ENCODE results near the gene THAP3. TPM values are rescaled to one million over a fixed set of nuclear protein-coding genes. Genes with fewer than 3 reads are reported as not detected.

Gene THAP3
- total and polyA plus RNA-seq, 7 experiments from 2014 or later, result 14.1 to 31.8 (median 20.3) TPM

DNA sequence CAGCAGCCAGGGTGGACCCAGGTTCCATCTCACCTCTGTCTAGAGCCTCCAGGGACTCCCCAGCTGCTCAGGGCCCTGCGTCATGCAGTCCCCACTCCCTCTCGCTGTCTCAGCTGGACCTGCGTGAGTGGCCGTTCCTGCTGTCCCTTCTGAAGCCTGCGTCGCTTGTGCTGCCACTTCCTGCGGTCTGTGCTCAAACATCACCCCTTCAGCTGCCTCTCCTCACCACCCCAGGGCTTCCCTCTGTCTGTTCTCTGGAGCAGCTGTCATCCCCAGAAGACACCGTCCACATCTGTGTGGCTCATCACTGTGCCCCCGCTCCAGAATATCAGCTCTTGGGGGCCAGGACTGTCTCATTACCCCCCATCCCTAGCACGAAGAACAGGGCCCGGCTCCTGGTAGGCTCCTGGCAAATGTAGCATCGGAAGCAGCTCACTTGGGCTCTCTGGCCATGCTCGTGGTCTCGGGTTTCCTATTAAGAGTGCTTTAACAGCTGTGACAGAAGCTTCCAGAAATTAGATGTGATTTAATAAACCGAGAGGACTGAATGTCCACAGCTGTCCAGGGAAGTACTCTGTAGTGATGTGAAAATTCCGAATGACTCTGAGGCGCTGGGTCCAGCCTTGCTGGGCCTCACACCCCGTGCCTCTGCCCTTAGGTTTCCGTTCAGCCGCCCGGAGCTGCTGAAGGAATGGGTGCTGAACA is 3.3 kb downstream of the THAP3 start:
- intact Hi-C loops (cut with micrococcal nuclease), result loop anchor here (5.0 kb wide), 3 partner anchors 74 to 236 kb away; partner anchors contain the start of genes ACOT7 (in 1 of the 2) and DNAJC11 (in 1 of the 2)
- Histone ChIP-seq H3K27me3 (ENCODE audit: control insufficient read depth in 2 of 2, insufficient read depth in 2 of 2, low read length in 2 of 2) (no peaks in the 10 kb centered on the region), H3K4me3 (ENCODE audit: low read length) (no peak overlapping the region), H3K27ac (ENCODE audit: low read depth, low read length) (no peak overlapping the region), H3K9me3 (ENCODE audit: control insufficient read depth in 2 of 3, low read length in 3 of 3) (no peaks in the 10 kb centered on the region), H3K4me1 (ENCODE audit: control insufficient read depth in 2 of 2, insufficient read depth in 2 of 2, low read length in 2 of 2) (peaks cover 13 to 18% of the 10 kb centered on the region in 2 donors), H3K36me3 (ENCODE audit: control insufficient read depth in 2 of 3, insufficient read depth in 3 of 3, low read length in 3 of 3) (peaks cover 0 to 49% (median 9%) of the 10 kb centered on the region in 3 experiments)
- peak overlapping the region in 6 of 9 donors; percentile 40 to 86 (median 70) for H3K27ac Mint-ChIP-seq
- ChIA-PET CTCF (interaction anchor here (0.9 kb wide), 1 partner anchor 205 kb away, joined by 3 read pairs; no protein-coding TSS in a partner anchor), POLR2A (interaction anchor here (1.2 to 14.2 kb wide), 2 partner anchors 16 to 24 kb away, joined by 6 to 246 read pairs; partner anchors contain the start of gene KLHL21)
- no peak for DNase-seq
- peaks cover 0 to 14% (median 4%) of the 10 kb centered on the region in 5 donors for H3K36me3 Mint-ChIP-seq
- H3K27me3 Mint-ChIP-seq, result no peaks in the 10 kb centered on the region
- peak overlapping the region in 9 of 10 donors; percentile 30 to 92 (median 68) for H3K4me3 Mint-ChIP-seq
- no peaks in the 10 kb centered on the region for H3K9me3 Mint-ChIP-seq
- peaks cover 11 to 39% (median 30%) of the 10 kb centered on the region in 7 donors for H3K4me1 Mint-ChIP-seq
- ATAC-seq, result no peak

- intact Hi-C loops (cut with micrococcal nuclease), result loop anchor here (5.0 kb wide), 3 partner anchors 73 to 237 kb away; partner anchors contain the start of genes ACOT7 (in 1 of the 2) and DNAJC11 (in 1 of the 2)
- H3K4me3 Mint-ChIP-seq, result no peak overlapping the region
- peaks cover 0 to 12% (median 4%) of the 10 kb centered on the region in 5 donors for H3K36me3 Mint-ChIP-seq
- H3K27me3 Mint-ChIP-seq, result no peaks in the 10 kb centered on the region
- Histone ChIP-seq H3K4me1 (ENCODE audit: control insufficient read depth in 2 of 2, insufficient read depth in 2 of 2, low read length in 2 of 2) (peaks cover 13 to 18% of the 10 kb centered on the region in 2 donors), H3K27ac (ENCODE audit: low read depth, low read length) (no peak overlapping the region), H3K4me3 (ENCODE audit: low read length) (no peak overlapping the region), H3K36me3 (ENCODE audit: control insufficient read depth in 2 of 3, insufficient read depth in 3 of 3, low read length in 3 of 3) (peaks cover 0 to 60% (median 9%) of the 10 kb centered on the region in 3 experiments), H3K27me3 (ENCODE audit: control insufficient read depth in 2 of 2, insufficient read depth in 2 of 2, low read length in 2 of 2) (no peaks in the 10 kb centered on the region), H3K9me3 (ENCODE audit: control insufficient read depth in 2 of 3, low read length in 3 of 3) (no peaks in the 10 kb centered on the region)
- ATAC-seq (no peak), DNase-seq (no peak)
- no peaks in the 10 kb centered on the region for H3K9me3 Mint-ChIP-seq
- H3K27ac Mint-ChIP-seq, result peak overlapping the region in 2 of 9 donors; percentile 17 to 19
- ChIA-PET POLR2A (interaction anchor here (1.2 to 14.2 kb wide), 3 partner anchors 9 to 25 kb away, joined by 3 to 246 read pairs (median 6); partner anchors contain the start of gene KLHL21), CTCF (interaction anchor here (0.9 to 1.1 kb wide), 2 partner anchors 17 to 206 kb away, joined by 3 to 6 read pairs; no protein-coding TSS in a partner anchor)
- H3K4me1 Mint-ChIP-seq, result peaks cover 11 to 35% (median 27%) of the 10 kb centered on the region in 7 donors
Measured at GRCh38 chr1:6628971-6629479, 4.4 kb downstream of the THAP3 start.

GRCh38 chr1:6630027-6630426 is 5.4 kb downstream of the THAP3 start:
- DNase-seq (no peak), ATAC-seq (no peak)
- Mint-ChIP-seq H3K36me3 (peaks cover 0 to 15% (median 4%) of the 10 kb centered on the region in 5 donors), H3K27me3 (no peaks in the 10 kb centered on the region), H3K27ac (no peak overlapping the region), H3K4me1 (peaks cover 11 to 31% (median 25%) of the 10 kb centered on the region in 7 donors), H3K9me3 (no peaks in the 10 kb centered on the region), H3K4me3 (no peak overlapping the region)
- Histone ChIP-seq H3K36me3 (ENCODE audit: control insufficient read depth in 2 of 3, insufficient read depth in 3 of 3, low read length in 3 of 3) (peaks cover 0 to 68% (median 9%) of the 10 kb centered on the region in 3 experiments), H3K27ac (ENCODE audit: low read depth, low read length) (no peak overlapping the region), H3K4me1 (ENCODE audit: control insufficient read depth in 2 of 2, insufficient read depth in 2 of 2, low read length in 2 of 2) (peaks cover 9 to 15% of the 10 kb centered on the region in 2 donors), H3K9me3 (ENCODE audit: control insufficient read depth in 2 of 3, low read length in 3 of 3) (no peaks in the 10 kb centered on the region), H3K4me3 (ENCODE audit: low read length) (no peak overlapping the region), H3K27me3 (ENCODE audit: control insufficient read depth in 2 of 2, insufficient read depth in 2 of 2, low read length in 2 of 2) (no peaks in the 10 kb centered on the region)
- intact Hi-C loops (cut with micrococcal nuclease), result no loop called here
- CTCF ChIA-PET, result interaction anchor here (1.1 kb wide), 1 partner anchor 16 kb away, joined by 6 read pairs; no protein-coding TSS in a partner anchor
- POLR2A ChIA-PET, result interaction anchor here (0.7 to 1.2 kb wide), 3 partner anchors 10 to 30 kb away, joined by 3 read pairs; no protein-coding TSS in a partner anchor

DNA sequence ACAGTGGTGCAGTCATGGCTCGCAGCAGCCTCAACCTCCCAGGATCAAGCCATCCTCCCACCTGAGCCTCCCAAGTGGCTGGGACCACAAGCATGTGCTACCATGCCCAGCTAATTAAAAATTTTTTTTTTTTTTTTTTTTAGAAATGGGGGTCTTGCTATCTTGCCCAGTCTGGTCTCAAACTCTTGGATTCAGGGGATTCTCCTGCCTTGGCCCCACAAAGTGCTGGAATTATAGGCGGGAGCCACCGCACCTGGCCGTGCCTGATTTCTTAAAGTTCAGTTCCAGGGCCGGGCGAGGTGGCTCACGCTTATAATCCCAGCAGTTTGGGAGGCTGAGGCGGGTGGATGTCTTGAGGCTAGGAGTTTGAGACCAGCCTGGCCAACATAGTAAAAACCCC is 6.4 kb downstream of the THAP3 start:
- peaks cover 4 to 15% of the 10 kb centered on the region in 2 donors for H3K4me1 ChIP-seq (ENCODE audit: control insufficient read depth in 2 of 2, insufficient read depth in 2 of 2, low read length in 2 of 2)
- no peak overlapping the region for H3K27ac ChIP-seq (ENCODE audit: low read depth, low read length)
- H3K27ac Mint-ChIP-seq, result no peak overlapping the region
- H3K9me3 Mint-ChIP-seq, result no peaks in the 10 kb centered on the region
- DNase-seq (no peak), ATAC-seq (no peak)
- H3K9me3 ChIP-seq (ENCODE audit: control insufficient read depth in 2 of 3, low read length in 3 of 3), result no peaks in the 10 kb centered on the region
- H3K36me3 Mint-ChIP-seq, result peaks cover 0 to 13% (median 4%) of the 10 kb centered on the region in 5 donors
- no peaks in the 10 kb centered on the region for H3K27me3 Mint-ChIP-seq
- peaks cover 11 to 27% (median 21%) of the 10 kb centered on the region in 7 donors for H3K4me1 Mint-ChIP-seq
- H3K36me3 ChIP-seq (ENCODE audit: control insufficient read depth in 2 of 3, insufficient read depth in 3 of 3, low read length in 3 of 3), result peaks cover 0 to 78% (median 9%) of the 10 kb centered on the region in 3 experiments
- ChIA-PET CTCF (no interaction called here), POLR2A (interaction anchor here (0.6 kb wide), 1 partner anchor 1218 kb away, joined by 4 read pairs; no protein-coding TSS in a partner anchor)
- no peak overlapping the region for H3K4me3 Mint-ChIP-seq
- intact Hi-C loops (cut with micrococcal nuclease), result no loop called here
- no peaks in the 10 kb centered on the region for H3K27me3 ChIP-seq (ENCODE audit: control insufficient read depth in 2 of 2, insufficient read depth in 2 of 2, low read length in 2 of 2)
- H3K4me3 ChIP-seq (ENCODE audit: low read length), result no peak overlapping the region

DNA sequence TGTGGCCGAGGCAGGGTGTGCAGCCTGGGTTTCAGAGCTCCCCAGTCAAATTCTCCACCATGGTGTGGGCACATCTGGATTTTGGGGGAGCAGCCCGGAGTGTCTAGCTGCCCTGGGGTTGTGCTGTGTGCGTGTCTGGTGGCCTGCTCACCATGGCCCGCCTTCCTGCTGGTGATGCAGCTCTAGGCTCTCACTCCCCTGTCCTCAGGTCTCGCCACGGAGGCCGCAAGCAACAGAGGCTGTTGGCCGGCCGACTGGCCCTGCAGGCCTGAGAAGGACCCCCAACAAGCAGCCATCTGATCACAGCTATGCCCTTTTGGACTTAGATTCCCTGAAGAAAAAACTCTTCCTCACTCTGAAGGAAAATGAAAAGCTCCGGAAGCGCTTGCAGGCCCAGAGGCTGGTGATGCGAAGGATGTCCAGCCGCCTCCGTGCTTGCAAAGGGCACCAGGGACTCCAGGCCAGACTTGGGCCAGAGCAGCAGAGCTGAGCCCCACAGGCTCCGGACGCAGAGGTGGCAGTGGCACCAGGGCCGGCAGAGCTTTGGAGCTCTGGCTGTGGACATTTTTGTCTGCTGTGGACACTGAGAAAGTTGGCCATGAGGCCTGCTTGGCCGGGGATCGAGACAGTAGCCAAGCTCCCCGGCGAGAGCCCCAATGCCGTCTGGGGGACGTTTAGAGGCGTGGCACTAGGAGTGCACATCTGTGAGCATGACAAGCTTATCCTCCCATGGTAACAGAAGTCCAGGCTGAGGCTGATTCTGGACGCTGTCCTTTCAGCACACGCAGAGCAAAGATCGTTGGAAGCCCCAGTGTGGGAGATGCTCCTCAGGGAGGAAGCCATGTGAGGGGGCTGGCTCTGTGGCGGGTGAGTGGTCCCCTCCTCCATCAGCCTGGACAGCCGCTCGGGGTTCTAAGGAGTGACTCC is 8.2 kb downstream of the THAP3 start:
- H3K27me3 Mint-ChIP-seq, result no peaks in the 10 kb centered on the region
- intact Hi-C loops (cut with micrococcal nuclease), result no loop called here
- ChIA-PET CTCF (interaction anchor here (0.7 to 1.5 kb wide), 7 partner anchors 15 to 911 kb away, joined by 3 to 6 read pairs (median 4); no protein-coding TSS in a partner anchor), POLR2A (no interaction called here)
- Histone ChIP-seq H3K4me3 (ENCODE audit: low read length) (no peak overlapping the region), H3K36me3 (ENCODE audit: control insufficient read depth in 2 of 3, insufficient read depth in 3 of 3, low read length in 3 of 3) (peaks cover 0 to 93% (median 15%) of the 10 kb centered on the region in 3 experiments), H3K27ac (ENCODE audit: low read depth, low read length) (no peak overlapping the region), H3K9me3 (ENCODE audit: control insufficient read depth in 2 of 3, low read length in 3 of 3) (no peaks in the 10 kb centered on the region), H3K4me1 (ENCODE audit: control insufficient read depth in 2 of 2, insufficient read depth in 2 of 2, low read length in 2 of 2) (no peaks in the 10 kb centered on the region), H3K27me3 (ENCODE audit: control insufficient read depth in 2 of 2, insufficient read depth in 2 of 2, low read length in 2 of 2) (no peaks in the 10 kb centered on the region)
- H3K4me1 Mint-ChIP-seq, result peaks cover 3 to 9% (median 7%) of the 10 kb centered on the region in 7 donors
- no peak overlapping the region for H3K4me3 Mint-ChIP-seq
- DNase-seq (no peak), ATAC-seq (no peak)
- H3K9me3 Mint-ChIP-seq, result no peaks in the 10 kb centered on the region
- H3K27ac Mint-ChIP-seq, result peak overlapping the region in 2 of 9 donors; percentile 43 to 51
- H3K36me3 Mint-ChIP-seq, result peaks cover 0 to 20% (median 4%) of the 10 kb centered on the region in 5 donors

All from naive thymus-derived CD4-positive, alpha-beta T cell (primary cell).